ENCODE data around the gene FILIP1L.

DNA sequence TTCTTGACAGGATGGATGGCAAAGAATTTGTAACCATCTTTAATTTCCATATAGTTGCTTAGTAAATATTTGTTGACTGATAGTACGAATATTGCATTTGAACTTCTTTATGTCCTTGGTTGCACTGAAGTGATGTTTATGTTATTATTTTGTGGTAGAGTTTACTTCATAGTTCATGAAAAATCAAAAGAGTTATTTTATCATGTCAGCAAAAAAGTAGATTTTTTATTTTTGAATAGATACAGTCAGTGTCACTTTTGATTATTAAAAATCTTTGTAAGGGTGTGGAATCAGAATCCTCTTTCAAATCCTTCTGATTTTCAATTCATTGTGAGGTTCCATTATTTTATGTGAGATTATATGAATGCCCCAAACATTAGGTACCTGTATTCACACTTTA is 35.0 kb downstream of the FILIP1L start:
- TF ChIP-seq, protein P1, sequence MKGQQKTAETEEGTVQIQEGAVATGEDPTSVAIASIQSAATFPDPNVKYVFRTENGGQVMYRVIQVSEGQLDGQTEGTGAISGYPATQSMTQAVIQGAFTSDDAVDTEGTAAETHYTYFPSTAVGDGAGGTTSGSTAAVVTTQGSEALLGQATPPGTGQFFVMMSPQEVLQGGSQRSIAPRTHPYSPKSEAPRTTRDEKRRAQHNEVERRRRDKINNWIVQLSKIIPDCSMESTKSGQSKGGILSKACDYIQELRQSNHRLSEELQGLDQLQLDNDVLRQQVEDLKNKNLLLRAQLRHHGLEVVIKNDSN (IDR thresholded peaks at IDR 0.05; ENCODE audit: borderline replicate concordance, low read depth) = no peak
- TF ChIP-seq NRF1 (IDR thresholded peaks at IDR 0.05; ENCODE audit: low read depth, low read length) (no peak), TEAD4 (IDR thresholded peaks at IDR 0.05; ENCODE audit: borderline replicate concordance, insufficient read depth) (no peak)

Data from SK-N-SH (cell line).